Uterus (tissue), 2 donors: ENCODE measurements around the gene TBC1D3B.

Experiments used
- CTCF ChIP-seq, 4 experiments: fragments of 200-600 bp in 2 of 4; fragments of 450-650 bp in 2 of 4; sonication (generic) in 2 of 4; IDR thresholded peaks; one replicate each; pipeline ENCODE4 v1.5.1; 2016 to 2019; ENCODE audit warnings: antibody characterized with exemption in 4 of 4, mild to moderate bottlenecking in 2 of 4, moderate library complexity in 1 of 4
- POLR2A ChIP-seq, 2 donors: fragments of 450-650 bp; IDR thresholded peaks; one replicate each; pipeline ENCODE4 v1.6.1; 2016; ENCODE audit warnings: antibody characterized with exemption in 2 of 2, mild to moderate bottlenecking in 1 of 2, moderate library complexity in 1 of 2

- TF ChIP-seq POLR2A (IDR thresholded peaks at IDR 0.05) = no peak
- no peak for TF ChIP-seq CTCF (IDR thresholded peaks at IDR 0.05)
These were observed 19.1 kb upstream of the TBC1D3B start for GRCh38 chr17:36195434-36196130.
